Measurements from ENCODE around the gene SERTAD2.

Gene SERTAD2

DNA sequence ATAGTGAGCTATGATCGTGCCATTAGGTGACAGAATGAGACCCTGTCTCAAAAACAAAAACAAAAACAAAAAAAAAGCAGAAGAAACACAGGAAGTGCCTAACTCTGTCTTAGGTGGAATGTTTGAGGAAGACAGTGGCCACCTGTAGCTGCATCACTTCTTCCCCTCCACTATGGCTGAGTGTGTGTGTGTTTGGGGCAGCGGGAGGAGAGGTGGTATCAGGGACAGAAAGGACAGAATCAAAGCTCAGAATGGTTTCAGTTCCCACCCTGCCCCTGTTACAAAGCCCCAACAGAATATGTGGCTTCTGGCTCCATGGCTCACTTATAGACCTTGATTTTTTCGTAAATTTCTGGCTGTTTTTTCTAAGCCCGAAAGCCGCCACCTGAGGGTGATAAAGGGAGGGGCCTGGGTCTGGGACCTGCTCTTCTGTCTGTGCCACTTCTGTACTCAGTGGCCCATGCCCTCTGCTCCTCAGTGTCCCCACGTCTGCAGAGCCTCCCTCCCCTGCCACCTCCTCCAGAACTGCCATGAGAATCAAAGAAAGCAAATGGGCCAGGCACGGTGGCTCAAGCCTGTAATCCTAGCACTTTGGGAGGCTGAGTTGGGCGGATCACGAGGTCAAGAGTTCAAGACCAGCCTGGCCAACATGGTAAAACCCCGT is 27.4 kb downstream of the SERTAD2 start:
- FAIRE-seq, result no peak

DNA sequence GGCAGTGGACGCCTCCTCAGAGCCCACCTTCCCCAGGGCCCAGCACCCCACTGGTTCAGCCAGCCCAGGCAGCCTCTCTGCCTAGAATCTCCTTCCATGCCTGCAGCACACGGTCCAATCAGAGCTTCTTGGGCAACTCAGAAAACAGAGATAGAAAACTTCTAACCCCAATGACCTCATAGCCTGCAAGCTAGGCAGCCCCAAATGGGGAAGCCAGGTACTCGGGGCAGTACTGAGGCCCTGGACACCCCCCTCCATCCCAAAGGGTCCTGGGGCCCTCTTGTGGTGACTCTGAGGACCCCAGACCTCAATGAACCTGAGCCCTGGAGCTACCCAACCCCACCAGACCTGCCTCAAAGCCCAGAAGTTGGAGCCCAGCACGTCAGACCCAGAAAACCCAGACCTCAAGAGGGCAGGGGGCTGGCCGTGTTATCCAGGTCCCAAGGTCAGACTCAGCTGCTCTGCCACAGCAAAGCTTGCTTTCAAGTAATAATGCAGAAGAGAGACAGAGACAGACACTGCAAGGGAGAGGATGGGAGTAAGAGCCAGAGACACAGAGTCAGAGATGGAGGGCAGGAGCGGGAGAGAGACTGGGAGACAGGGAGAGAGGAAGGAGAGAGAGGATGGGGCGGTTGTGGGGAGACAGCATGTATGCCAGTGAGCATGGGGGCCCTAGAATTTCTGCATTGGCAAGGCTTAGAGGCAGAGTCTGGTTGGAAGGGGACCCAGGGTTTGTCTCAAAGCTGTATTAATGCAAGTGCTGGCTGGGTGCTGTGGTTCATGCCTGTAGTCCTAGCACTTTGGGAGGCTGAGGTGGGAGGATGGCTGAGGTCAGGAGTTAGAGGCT is 28.2 kb downstream of the SERTAD2 start:
- FAIRE-seq, result no peak

GRCh38 chr2:64624862-64625261 is 28.9 kb downstream of the SERTAD2 start:
- FAIRE-seq, result no peak

GRCh38 chr2:64624108-64624610 is 29.6 kb downstream of the SERTAD2 start:
- FAIRE-seq, result no peak

- FAIRE-seq, result no peak
These were observed 30.4 kb downstream of the SERTAD2 start for GRCh38 chr2:64623242-64623850.

DNA sequence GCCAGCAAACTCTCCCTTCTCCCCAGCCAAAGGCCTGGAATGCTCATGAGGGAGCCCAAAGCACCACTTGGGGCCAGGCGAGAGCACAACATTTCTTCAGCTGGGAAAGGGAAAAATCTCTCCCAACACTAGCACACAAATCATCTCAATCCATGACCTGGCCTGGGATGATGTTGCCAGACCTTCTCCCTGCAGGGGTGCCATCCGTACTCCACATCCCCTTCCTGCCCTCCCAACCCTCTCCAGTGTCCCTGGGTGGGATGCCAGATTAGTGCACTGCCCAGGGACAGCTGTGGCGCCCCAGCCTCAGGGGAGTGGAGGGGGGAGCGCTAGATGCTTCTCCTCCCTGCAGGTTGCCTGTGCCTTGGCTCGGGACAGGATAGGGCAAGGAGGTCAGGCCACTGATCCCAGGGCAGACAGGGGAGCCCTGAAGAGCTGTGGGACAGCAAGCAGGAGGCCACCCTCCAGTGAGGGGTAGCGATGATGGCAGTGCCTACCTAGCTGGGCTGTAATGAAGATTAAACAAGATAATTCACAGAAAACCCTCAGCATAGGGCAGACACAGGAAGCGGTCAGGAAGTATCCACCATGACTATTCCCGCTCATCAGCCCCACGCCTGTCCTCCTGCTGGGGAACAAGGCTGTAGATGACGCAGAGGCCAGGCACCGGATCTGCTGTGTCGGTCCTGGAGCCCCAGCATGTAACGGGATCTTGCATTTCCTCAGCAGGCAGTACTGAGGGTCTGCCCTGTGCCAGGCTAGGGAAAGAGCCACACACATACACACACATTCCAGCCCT is 31.1 kb downstream of the SERTAD2 start:
- no peak for FAIRE-seq

- FAIRE-seq, result no peak
These were observed 33.1 kb downstream of the SERTAD2 start for GRCh38 chr2:64620661-64621060.

DNA sequence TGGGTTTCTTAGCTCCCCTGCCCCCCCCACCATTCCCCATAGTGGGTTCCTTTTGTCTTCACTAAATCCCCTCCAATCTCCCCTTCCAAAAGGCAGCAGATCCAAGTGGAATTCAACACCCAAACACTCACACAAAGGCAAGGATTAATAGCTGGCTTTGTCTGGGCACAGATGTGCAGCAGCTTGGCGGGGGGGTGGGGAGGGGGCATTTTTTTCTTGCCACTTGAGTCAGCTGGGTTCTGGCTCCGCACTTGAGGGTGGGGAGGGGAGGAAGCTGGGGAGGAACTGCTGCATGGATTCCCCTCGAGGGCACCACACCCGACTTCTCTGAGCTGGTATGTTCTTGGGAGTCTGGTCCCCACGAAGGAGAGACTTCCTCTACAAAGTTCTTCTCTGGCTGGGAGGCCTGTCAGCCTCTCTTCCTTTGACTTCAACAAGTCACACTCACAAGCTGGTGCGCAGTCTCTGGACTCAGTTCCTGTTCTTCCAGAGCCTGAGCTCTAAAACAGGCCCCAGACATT is 36.0 kb downstream of the SERTAD2 start:
- FAIRE-seq, result no peak

DNA sequence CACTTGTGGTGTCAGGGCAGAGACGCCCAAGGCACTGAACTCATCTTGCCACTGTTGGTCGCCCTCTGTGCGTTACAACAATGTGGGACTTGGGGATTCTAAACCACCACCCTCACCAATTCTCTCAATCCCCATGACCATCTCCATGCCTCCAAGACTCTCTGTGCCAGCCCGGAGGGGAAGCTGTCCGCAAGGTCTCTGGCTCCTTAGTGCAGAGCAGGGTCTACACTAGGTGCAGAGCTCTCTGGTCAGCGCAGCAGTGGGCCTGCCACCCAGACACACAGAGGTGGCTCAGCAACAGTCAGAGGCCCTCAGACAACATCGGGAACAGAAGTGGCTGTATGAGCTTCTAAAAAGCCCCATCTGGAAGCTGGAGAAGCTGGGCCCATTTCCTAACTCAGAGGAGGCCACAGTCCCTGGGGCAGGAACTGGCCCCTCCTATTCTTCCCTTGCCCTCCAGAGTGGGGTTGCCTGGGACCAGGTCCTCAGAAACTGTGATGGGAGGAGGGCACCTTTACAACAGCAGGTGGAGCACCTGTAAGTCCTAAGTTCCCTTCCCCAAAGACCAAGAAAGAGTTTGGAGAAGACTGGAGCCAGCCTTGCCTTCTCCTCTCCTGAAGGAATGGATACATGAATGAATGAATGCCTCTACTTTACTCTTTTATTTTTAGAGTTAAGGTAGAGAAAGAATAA is 37.7 kb downstream of the SERTAD2 start:
- no peak for FAIRE-seq

DNA sequence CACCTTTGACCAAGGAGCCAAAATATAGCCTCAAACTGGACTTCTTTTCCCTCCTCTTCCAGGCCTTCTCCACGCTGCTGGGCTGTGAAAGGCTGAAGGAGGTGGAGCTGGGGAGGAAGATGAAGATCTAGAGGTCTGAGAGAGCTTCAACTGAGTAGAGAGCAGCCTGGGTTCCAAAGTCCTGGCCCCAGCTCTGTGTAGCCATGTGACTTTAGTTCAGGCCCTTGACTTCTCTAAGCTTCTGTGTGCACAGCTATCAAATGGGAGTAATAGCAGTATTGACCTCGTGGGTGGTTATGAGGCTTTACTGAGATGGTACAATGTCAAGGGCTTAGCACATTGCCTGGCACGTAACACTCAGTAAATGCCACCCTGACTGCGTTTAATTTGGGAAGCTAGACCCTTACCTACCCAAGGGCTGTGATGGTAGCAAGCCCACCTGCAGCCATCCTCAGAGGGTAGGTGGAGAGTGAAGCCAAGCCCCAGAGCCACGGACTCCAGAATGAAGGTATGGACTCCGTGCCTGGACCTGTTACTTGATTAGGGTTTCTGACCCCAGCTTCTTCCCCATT is 38.4 kb downstream of the SERTAD2 start:
- FAIRE-seq, result no peak

- FAIRE-seq, result no peak
These were observed 40.4 kb downstream of the SERTAD2 start for GRCh38 chr2:64613276-64613675.

DNA sequence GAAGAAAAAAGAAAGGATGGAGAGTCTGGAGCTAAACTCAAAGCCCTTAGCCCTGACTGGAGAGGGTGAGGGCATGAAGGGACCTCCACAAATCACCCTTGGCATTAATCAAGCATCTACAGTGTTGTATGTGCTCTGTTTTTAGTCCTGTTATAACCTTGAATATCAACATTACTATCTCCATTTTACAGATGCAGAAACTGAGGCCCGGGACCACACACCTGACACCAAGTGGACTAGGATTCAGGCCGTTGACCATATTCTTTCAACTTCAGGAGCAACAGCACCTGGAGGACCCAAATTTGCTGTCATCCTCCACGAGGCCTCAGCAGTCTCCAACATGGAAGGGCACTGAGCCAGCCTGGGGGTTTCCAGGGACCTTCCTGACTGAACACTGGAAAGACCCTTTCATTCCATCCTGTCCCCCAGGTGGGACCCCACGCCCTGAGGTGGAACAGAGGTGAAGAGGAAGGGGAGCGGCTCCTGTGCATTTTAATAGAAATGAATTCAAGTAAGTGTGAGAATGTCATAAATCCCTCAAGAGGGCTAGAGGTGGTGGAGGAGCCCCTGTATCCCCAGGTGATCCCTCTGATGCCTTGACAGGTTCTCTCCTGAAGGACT is 41.0 kb downstream of the SERTAD2 start:
- FAIRE-seq, result no peak

DNA sequence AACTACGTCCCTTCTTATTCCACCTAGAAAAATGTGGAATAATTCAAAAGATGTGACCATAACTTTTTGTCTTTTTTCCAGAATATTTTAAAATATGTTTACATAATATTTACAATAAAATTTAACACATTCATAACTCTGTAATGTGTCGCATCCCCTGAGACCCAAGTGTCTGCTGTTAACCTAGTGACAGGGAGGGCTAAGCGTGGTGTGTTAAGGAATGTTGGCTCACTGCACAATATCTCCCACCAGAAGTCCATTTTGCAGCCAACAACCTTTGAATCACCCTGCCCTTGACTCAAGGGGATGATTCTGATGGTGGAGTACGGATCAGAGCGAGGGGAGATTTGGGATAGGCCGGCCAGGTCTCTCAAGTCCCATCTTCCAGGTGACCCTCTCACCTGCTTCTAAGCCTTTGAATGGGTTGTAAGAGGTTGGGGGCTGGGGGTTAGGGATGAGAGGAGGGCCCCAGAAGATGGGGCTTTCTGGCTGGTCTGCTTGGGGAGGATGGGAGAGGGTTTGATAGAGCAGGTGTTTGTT is 43.3 kb downstream of the SERTAD2 start:
- FAIRE-seq, result no peak

DNA sequence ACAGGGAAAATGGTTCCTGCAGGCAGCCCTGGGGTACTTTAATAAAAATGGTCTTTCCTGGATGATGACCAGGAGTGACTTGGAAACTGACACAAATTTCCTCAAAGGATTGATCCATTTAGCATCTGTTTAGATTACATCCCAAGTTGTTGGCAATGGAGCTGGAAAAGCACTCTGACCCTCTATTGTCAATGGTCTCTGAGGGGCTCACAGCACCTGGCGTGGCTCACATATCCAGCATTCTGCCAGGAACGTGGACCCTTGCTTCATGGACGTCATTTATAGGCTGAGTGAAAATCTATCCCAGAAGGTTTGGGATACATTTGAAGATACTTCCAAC is 43.8 kb downstream of the SERTAD2 start:
- FAIRE-seq, result no peak

DNA sequence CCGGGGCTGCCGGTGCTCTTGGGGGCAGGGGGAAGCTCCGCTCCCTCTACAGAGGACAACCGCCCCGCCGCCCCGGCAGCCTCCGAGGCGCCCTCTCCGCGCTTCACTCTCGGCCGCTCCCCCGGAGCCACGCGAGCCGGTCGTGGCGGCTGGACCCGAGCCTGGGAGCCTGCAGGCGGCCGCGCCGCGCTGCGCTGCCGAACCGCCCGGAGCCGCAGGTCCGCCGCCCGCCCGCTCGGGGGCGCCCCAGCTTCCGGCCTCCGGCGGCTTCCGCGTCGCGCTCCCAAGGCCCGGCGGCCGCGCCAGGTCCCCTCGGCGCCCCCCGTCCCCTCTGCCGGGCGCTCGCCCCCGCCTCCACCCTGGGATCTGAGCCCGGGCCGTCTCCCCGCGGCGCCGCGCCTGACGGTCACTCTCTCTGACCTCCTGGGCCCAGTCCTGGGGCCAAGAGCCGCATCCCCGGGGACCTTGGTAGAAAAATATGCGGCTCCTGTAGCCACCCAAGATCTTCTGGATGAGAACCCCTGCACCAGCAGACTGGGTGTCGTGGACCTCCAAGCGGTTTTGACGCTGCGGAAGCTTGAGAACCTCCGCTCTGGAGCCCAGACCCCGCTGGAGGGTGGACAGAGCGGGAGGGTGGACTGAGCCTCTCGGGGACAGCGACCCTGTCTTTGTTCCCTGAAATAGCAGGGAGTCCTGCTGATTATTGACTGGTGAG is 44.3 kb downstream of the SERTAD2 start:
- no peak for FAIRE-seq

GRCh38 chr2:64608867-64609226 is 44.9 kb downstream of the SERTAD2 start:
- no peak for FAIRE-seq

DNA sequence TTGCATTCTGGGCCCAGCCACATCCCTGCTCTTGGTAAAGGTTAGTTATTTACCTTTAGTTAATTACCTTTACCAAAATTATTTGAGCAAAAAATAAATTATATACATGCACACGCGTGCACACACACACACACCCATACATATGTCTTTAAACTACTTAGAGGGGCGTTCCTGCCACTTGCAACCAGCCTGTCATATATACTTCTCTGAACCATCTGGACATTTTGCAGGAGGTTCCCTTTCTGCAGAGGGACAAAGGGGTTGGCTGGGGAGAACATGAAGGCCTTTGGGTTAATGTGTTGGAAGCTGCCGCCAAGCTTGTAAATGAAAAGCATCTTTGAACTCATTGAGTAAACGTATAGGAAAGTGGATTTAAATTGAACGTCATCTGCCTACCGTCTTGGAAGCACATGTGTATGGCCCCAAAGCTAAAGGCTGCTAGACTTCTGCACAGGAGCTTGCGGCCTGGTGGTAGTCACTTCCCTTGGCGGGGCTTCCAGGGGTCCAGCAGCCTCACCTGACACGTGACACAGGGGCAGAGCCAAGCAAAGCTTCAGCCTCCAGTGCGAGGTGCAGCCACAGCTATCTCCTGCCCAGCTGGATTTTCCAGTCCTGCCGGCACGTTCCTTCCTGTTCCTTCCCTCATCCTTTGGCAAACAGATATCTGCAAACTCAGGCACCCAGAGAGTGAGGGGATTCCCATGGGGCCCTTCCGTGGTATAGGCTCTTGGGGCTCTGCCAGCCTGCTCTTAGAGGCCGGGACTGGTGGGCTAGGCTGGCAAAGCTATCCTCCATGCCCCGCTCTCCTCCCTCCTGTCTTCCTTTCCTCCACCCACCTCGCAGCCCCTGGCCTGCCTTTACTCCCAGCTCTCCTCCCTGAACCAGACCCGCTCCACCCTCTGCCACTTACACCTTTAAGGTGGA is 46.1 kb downstream of the SERTAD2 start:
- FAIRE-seq, result no peak

DNA sequence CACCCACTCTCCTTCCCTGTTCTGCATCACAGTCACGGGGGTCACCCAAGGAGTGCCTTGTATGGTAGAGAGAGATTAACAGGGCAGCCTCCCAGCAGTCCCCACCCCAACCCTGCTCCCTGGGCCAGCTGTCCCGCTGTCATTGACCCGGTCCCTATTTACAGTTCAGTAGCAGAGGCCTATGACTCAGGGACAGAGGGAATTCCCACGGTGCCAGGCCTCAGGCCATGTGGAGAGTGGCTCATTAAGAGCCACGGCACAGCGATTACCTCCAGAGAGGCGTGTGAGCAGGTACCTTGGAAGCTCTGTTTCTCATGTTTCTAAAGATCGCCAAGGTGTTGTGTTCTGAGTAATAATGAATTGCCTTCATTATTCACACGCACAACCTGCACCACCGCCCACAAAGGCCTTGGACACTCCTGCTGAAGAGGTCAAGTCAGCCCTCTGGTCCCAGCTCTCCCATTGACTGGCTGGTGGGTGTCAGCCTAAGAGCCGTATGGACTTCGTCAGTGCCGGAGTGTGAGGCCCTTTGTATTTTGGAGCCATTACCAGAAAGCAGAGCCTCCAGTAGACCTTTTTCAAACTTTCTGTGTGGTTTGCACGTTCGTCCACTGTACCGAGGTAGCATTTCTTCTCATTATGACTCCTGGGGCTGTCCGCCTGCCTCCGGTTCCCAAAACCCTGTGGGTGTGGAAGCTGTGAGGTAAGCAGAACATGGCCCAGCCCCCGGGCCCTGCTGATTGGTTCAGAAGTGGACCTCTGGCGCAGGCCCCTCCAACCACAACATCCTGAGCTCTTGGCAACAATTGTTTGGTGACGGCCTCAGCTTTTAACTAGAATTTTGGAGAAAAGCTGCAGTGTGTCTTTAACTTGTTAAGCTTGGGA is 47.0 kb downstream of the SERTAD2 start:
- FAIRE-seq, result no peak
